GM21576 (cell line): Measurements from ENCODE around the gene DCAF8.

Source experiments
- ATAC-seq: cut with Tn5 transposase; IDR thresholded peaks from one replicate; pipeline ENCODE4 v1.9.1; 2021; ENCODE audit warnings: mild to moderate bottlenecking, moderate library complexity; ENCODE audit not compliant: unreplicated experiment

The DCAF8 gene

GRCh38 chr1:160206036-160206389, 56.3 kb downstream of the DCAF8 start:
- ATAC-seq: peak; percentile 40

- ATAC-seq: peak; percentile 45
These were observed 56.9 kb downstream of the DCAF8 start, which contains the start of gene PEA15 for GRCh38 chr1:160205242-160206035. TSS of gene PEA15 (plus strand) at chr1:160205384. CDS start at chr1:160211545, 6,161 bp downstream.

- ATAC-seq: peak; percentile 61
These were observed 57.7 kb downstream of the DCAF8 start for GRCh38 chr1:160204526-160205241.

- no peak for ATAC-seq
These were observed 61.6 kb downstream of the DCAF8 start for GRCh38 chr1:160200786-160201185.

- no peak for ATAC-seq
These were observed 65.1 kb downstream of the DCAF8 start for GRCh38 chr1:160197231-160197630.

GRCh38 chr1:160196143-160196542, 66.2 kb downstream of the DCAF8 start:
- no peak for ATAC-seq

GRCh38 chr1:160194737-160195059, 67.7 kb downstream of the DCAF8 start:
- ATAC-seq: no peak

- ATAC-seq: no peak
These were observed 68.3 kb downstream of the DCAF8 start for GRCh38 chr1:160193832-160194736.

GRCh38 chr1:160193091-160193819, 69.1 kb downstream of the DCAF8 start:
- no peak for ATAC-seq

GRCh38 chr1:160192234-160192633, 70.1 kb downstream of the DCAF8 start:
- ATAC-seq: no peak

GRCh38 chr1:160191756-160192155, 70.6 kb downstream of the DCAF8 start:
- ATAC-seq: no peak

GRCh38 chr1:160189649-160190625, 72.4 kb downstream of the DCAF8 start, which contains the start of gene CASQ1:
TSS of gene CASQ1 (plus strand) at chr1:160190575. CDS start at chr1:160190752, 177 bp downstream.
- no peak for ATAC-seq

GRCh38 chr1:160188341-160188740, 74.0 kb downstream of the DCAF8 start:
- ATAC-seq: no peak

- no peak for ATAC-seq
These were observed 74.9 kb downstream of the DCAF8 start for GRCh38 chr1:160187407-160187806.

GRCh38 chr1:160186729-160187128, 75.6 kb downstream of the DCAF8 start:
- no peak for ATAC-seq

- no peak for ATAC-seq
These were observed 76.1 kb downstream of the DCAF8 start for GRCh38 chr1:160186246-160186645.

- ATAC-seq: no peak
These were observed 83.0 kb downstream of the DCAF8 start for GRCh38 chr1:160179336-160179735.

- no peak for ATAC-seq
These were observed 83.6 kb downstream of the DCAF8 start for GRCh38 chr1:160178731-160179130.

- no peak for ATAC-seq
These were observed 84.7 kb downstream of the DCAF8 start for GRCh38 chr1:160177667-160178066.
